Hepatic stellate cell (primary cell): ENCODE data around the gene RAB7B.
"Not testable (repeated sequence)": the region's sequence is repeated elsewhere in the genome, so short reads cannot be mapped to it uniquely, and the experiment has no call there.

Experiments
- DNase-seq: peaks from one replicate; pipeline ENCODE4 v3.0.0; 2011; ENCODE audit warnings: low spot score

The RAB7B gene

GRCh38 chr1:206002871-206003801 lies at the start of gene RAB7B:
Gene RAB7B (minus strand): TSS chr1:206003395. CDS start chr1:205994135, 9,260 bp downstream.
- DNase-seq, result peak; percentile 84

- not testable (repeated sequence) for DNase-seq
Observed at GRCh38 chr1:206052231-206052865, 49.2 kb upstream of the RAB7B start.

GRCh38 chr1:206050655-206051235 lies 47.5 kb upstream of the RAB7B start:
- DNase-seq, result no peak

GRCh38 chr1:206049919-206050600 lies 46.9 kb upstream of the RAB7B start:
- DNase-seq, result no peak

GRCh38 chr1:206049293-206049692 lies 46.1 kb upstream of the RAB7B start:
- no peak for DNase-seq

- DNase-seq, result no peak
Observed at GRCh38 chr1:206048582-206048981, 45.4 kb upstream of the RAB7B start.

GRCh38 chr1:206047271-206047670 lies 44.1 kb upstream of the RAB7B start:
- DNase-seq, result no peak

- no peak for DNase-seq
Observed at GRCh38 chr1:206041640-206042039, 38.4 kb upstream of the RAB7B start.

GRCh38 chr1:206040328-206040727 lies 37.1 kb upstream of the RAB7B start:
- DNase-seq, result no peak

GRCh38 chr1:206039046-206039973 lies 36.1 kb upstream of the RAB7B start:
- no peak for DNase-seq

- DNase-seq, result no peak
Observed at GRCh38 chr1:206037581-206037980, 34.4 kb upstream of the RAB7B start.

- no peak for DNase-seq
Observed at GRCh38 chr1:206036663-206037455, 33.7 kb upstream of the RAB7B start.

GRCh38 chr1:206035027-206035426 lies 31.8 kb upstream of the RAB7B start:
- DNase-seq, result no peak

GRCh38 chr1:206032380-206033140 lies 29.4 kb upstream of the RAB7B start:
- no peak for DNase-seq

GRCh38 chr1:206030714-206031113 lies 27.5 kb upstream of the RAB7B start:
- peak; percentile 25 for DNase-seq

- DNase-seq, result no peak
Observed at GRCh38 chr1:206030191-206030590, 27.0 kb upstream of the RAB7B start.

GRCh38 chr1:206029484-206029883 lies 26.3 kb upstream of the RAB7B start:
- no peak for DNase-seq

- DNase-seq, result no peak
Observed at GRCh38 chr1:206025283-206025820, 22.2 kb upstream of the RAB7B start.

- DNase-seq, result no peak
Observed at GRCh38 chr1:206023695-206024094, 20.5 kb upstream of the RAB7B start, which contains the start of gene CTSE. Gene CTSE (minus strand): TSS chr1:206023895. CDS start chr1:206023791, 104 bp downstream.
